NCI-H1105 (cell line): ENCODE measurements around the gene TBX2.
"Not testable (repeated sequence)": the region's sequence is repeated elsewhere in the genome, so short reads cannot be mapped to it uniquely, and the experiment has no call there.

ENCODE experiments used
- DNase-seq: peaks from one replicate; lab custom pipeline; 2025; lab: John Stamatoyannopoulos, UW

TBX2 gene

GRCh38 chr17:61399131-61400065 lies at the start of gene TBX2:
TSS of gene TBX2 (plus strand) at chr17:61399843. CDS start at chr17:61400177, 334 bp downstream.
- DNase-seq = peak; percentile 22

GRCh38 chr17:61351745-61352407 lies 47.8 kb upstream of the TBX2 start:
- DNase-seq = no peak

- no peak for DNase-seq
These were observed 47.3 kb upstream of the TBX2 start for GRCh38 chr17:61352408-61352770.

GRCh38 chr17:61352781-61353491 lies 46.7 kb upstream of the TBX2 start:
- DNase-seq = no peak

GRCh38 chr17:61353615-61354014 lies 46.0 kb upstream of the TBX2 start:
- no peak for DNase-seq

GRCh38 chr17:61354895-61355874 lies 44.5 kb upstream of the TBX2 start:
- DNase-seq = no peak

GRCh38 chr17:61357061-61357460 lies 42.6 kb upstream of the TBX2 start:
- DNase-seq = not testable (repeated sequence)

- not testable (repeated sequence) for DNase-seq
These were observed 40.1 kb upstream of the TBX2 start for GRCh38 chr17:61359513-61359912.

GRCh38 chr17:61360318-61360943 lies 39.2 kb upstream of the TBX2 start:
- no peak for DNase-seq

GRCh38 chr17:61361084-61361483 lies 38.6 kb upstream of the TBX2 start:
- DNase-seq = no peak

GRCh38 chr17:61362396-61362795 lies 37.2 kb upstream of the TBX2 start:
- no peak for DNase-seq

- no peak for DNase-seq
These were observed 36.6 kb upstream of the TBX2 start for GRCh38 chr17:61362852-61363600.

- no peak for DNase-seq
These were observed 35.8 kb upstream of the TBX2 start for GRCh38 chr17:61363601-61364462.

GRCh38 chr17:61364463-61364846 lies 35.2 kb upstream of the TBX2 start:
- no peak for DNase-seq

GRCh38 chr17:61366076-61366714 lies 33.4 kb upstream of the TBX2 start:
- DNase-seq = no peak

GRCh38 chr17:61366715-61367413 lies 32.8 kb upstream of the TBX2 start:
- DNase-seq = no peak

GRCh38 chr17:61368049-61368831 lies 31.4 kb upstream of the TBX2 start:
- DNase-seq = no peak
